ENCODE results near the gene CNTNAP2. TPM values are rescaled to one million over a fixed set of nuclear protein-coding genes. Genes with fewer than 3 reads are reported as not detected.

The CNTNAP2 gene
- total RNA-seq, 1 experiment from 2014 or later: 0.03 TPM

DNA sequence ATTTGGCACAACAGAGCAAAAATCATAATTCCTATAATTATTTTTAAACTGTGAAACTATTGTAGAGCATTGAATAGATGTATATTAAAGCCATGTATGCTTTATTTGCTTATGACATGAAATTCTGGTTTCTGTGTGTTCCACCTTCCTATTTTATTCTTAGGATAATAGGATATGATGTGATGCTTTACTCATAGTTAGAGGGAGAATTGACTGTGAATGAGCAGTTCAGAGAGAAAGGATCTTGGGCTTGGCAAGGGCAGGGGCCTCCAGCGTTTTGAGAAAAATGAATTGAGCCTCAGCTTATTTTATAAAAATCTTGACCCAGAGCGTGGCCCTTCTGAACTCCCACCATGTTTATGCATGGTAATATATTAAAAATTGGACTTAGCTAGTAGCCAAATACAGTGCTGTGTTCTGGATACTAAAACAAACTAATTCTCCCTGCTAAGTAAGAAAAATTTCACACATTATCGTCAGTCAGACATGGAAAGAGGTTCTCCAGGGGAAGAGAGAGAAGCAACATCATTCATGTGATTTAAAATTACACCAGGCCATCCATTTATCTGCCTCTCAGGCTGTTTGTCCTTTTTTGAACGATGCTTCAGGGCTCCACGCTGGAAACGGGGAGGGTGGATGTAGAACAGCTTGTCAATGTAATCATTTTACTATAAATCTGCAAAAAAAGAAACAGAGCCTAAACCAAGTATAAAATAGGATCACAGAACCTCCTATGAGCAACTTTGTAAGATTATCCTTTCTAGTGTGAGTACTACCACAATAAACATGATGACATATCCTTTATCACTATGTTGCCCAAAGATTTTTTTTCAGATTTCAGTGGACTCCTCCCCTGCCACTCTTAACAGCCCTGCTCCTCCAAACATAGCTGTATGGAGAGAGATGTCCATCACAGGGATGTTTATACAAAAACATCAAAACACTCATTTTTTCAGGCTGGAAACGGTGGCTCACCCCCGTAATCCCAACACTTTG, 2215.9 kb downstream of the CNTNAP2 start:
- Histone ChIP-seq H3K36me3 (ENCODE audit: control insufficient read depth, insufficient read depth, low read length) (no peaks in the 10 kb centered on the region), H3K27me3 (ENCODE audit: control insufficient read depth, insufficient read depth, low read length) (peaks cover 8% of the 10 kb centered on the region), H3K4me3 (ENCODE audit: low read depth in 2 of 2, low read length in 2 of 2) (no peak overlapping the region), H3K27ac (ENCODE audit: low read length) (no peak overlapping the region), H3K4me1 (ENCODE audit: control insufficient read depth, insufficient read depth, low read length) (no peaks in the 10 kb centered on the region), H3K9me3 (ENCODE audit: control insufficient read depth, insufficient read depth, low read depth, low read length) (no peaks in the 10 kb centered on the region)
- no peak for DNase-seq (ENCODE audit: low read depth, low spot score)
- ATAC-seq: no peak
- in situ Hi-C loops (cut with HindIII; ENCODE audit: low pct_unique_long_range_greater_than_20kb, low sequenced_read_pairs): no loop called here
- ChIA-PET CTCF (interaction anchor here (0.7 kb wide), 1 partner anchor 161 kb away, joined by 4 read pairs; no protein-coding TSS in a partner anchor), POLR2A (no interaction called here)
- no TSS peak for BruUV-seq (replicated peaks)
- TF ChIP-seq, protein P1, sequence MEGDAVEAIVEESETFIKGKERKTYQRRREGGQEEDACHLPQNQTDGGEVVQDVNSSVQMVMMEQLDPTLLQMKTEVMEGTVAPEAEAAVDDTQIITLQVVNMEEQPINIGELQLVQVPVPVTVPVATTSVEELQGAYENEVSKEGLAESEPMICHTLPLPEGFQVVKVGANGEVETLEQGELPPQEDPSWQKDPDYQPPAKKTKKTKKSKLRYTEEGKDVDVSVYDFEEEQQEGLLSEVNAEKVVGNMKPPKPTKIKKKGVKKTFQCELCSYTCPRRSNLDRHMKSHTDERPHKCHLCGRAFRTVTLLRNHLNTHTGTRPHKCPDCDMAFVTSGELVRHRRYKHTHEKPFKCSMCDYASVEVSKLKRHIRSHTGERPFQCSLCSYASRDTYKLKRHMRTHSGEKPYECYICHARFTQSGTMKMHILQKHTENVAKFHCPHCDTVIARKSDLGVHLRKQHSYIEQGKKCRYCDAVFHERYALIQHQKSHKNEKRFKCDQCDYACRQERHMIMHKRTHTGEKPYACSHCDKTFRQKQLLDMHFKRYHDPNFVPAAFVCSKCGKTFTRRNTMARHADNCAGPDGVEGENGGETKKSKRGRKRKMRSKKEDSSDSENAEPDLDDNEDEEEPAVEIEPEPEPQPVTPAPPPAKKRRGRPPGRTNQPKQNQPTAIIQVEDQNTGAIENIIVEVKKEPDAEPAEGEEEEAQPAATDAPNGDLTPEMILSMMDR (IDR thresholded peaks at IDR 0.05): no peak
- TF ChIP-seq TCF7L2 (IDR thresholded peaks at IDR 0.05; ENCODE audit: low read depth, low read length) (no peak), POLR2AphosphoS5 (IDR thresholded peaks at IDR 0.05; ENCODE audit: low read depth, low read length) (no peak), SIN3A (IDR thresholded peaks at IDR 0.05; ENCODE audit: borderline replicate concordance, insufficient read depth, low read depth, low read length) (no peak)
- TF ChIP-seq, protein P2, sequence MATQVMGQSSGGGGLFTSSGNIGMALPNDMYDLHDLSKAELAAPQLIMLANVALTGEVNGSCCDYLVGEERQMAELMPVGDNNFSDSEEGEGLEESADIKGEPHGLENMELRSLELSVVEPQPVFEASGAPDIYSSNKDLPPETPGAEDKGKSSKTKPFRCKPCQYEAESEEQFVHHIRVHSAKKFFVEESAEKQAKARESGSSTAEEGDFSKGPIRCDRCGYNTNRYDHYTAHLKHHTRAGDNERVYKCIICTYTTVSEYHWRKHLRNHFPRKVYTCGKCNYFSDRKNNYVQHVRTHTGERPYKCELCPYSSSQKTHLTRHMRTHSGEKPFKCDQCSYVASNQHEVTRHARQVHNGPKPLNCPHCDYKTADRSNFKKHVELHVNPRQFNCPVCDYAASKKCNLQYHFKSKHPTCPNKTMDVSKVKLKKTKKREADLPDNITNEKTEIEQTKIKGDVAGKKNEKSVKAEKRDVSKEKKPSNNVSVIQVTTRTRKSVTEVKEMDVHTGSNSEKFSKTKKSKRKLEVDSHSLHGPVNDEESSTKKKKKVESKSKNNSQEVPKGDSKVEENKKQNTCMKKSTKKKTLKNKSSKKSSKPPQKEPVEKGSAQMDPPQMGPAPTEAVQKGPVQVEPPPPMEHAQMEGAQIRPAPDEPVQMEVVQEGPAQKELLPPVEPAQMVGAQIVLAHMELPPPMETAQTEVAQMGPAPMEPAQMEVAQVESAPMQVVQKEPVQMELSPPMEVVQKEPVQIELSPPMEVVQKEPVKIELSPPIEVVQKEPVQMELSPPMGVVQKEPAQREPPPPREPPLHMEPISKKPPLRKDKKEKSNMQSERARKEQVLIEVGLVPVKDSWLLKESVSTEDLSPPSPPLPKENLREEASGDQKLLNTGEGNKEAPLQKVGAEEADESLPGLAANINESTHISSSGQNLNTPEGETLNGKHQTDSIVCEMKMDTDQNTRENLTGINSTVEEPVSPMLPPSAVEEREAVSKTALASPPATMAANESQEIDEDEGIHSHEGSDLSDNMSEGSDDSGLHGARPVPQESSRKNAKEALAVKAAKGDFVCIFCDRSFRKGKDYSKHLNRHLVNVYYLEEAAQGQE (IDR thresholded peaks at IDR 0.05; ENCODE audit: insufficient read depth in 1 of 2, low read depth in 2 of 2, low read length in 1 of 2): no peak
- intact Hi-C loops (cut with micrococcal nuclease; ENCODE audit: unreplicated experiment): no loop called here

DNA sequence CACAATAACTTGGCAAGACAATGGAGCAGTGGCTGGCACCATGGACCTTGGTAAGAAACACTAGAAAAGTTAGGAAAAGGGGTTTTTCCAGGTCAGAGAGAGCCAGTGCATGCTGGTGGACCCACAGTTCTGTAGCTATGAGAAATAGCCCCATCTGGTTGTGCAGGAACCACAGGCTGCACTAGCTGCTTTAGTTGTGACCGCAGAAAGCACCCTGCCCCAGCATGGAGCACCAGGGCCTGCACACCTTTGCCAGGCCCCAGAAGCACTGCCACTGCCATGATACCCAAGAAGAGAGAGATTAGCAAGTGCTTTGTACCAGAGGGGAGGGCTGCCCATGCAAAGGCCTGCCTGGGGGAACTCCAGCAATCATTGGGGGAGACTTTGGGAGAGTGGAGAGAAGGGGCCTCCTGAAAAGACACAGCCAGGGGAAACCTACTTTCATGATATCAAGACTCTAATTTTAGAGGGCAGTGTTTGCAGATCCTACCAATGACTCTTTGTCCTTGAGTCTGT, 2217.9 kb downstream of the CNTNAP2 start:
- no peak for DNase-seq (ENCODE audit: low read depth, low spot score)
- Histone ChIP-seq H3K36me3 (ENCODE audit: control insufficient read depth, insufficient read depth, low read length) (no peaks in the 10 kb centered on the region), H3K4me3 (ENCODE audit: low read depth in 2 of 2, low read length in 2 of 2) (no peak overlapping the region), H3K9me3 (ENCODE audit: control insufficient read depth, insufficient read depth, low read depth, low read length) (no peaks in the 10 kb centered on the region), H3K4me1 (ENCODE audit: control insufficient read depth, insufficient read depth, low read length) (peaks cover 5% of the 10 kb centered on the region; the same call in 1 of the 2 replicates), H3K27ac (ENCODE audit: low read length) (no peak overlapping the region), H3K27me3 (ENCODE audit: control insufficient read depth, insufficient read depth, low read length) (peaks cover 28% of the 10 kb centered on the region)
- no peak for TF ChIP-seq TCF7L2 (IDR thresholded peaks at IDR 0.05; ENCODE audit: low read depth, low read length)
- in situ Hi-C loops (cut with HindIII; ENCODE audit: low pct_unique_long_range_greater_than_20kb, low sequenced_read_pairs) (no loop called here), intact Hi-C loops (cut with micrococcal nuclease; ENCODE audit: unreplicated experiment) (no loop called here)
- no peak for ATAC-seq
- BruUV-seq (replicated peaks): no TSS peak
- ChIA-PET CTCF (no interaction called here), POLR2A (no interaction called here)
